ENCODE results near the gene PA2G4.

GRCh38 chr12:56152132-56152755, 47.9 kb downstream of the PA2G4 start, which contains the start of gene MYL6B:
- TF ChIP-seq CTCF (IDR thresholded peaks at IDR 0.05) (peak in 1 of 5 experiments; percentile 15), EP300 (IDR thresholded peaks at IDR 0.05) (peak; percentile 93 to 95), POLR2A (IDR thresholded peaks at IDR 0.05) (peak; percentile 43 to 62)

Measured in tibial nerve (tissue), 4 donors.